DND-41 (cell line): ENCODE measurements around the gene FAM210B.
A peak's percentile ranks its signal among the peaks of the same experiment; 100 is the strongest.

Experiments used
- ATAC-seq: fragments of 200-7000 bp; cut with Tn5 transposase; 3 replicates; pipeline ENCODE4 v1.9.1; 2021; ENCODE audit warnings: low read depth; ENCODE audit not compliant: insufficient read depth
- DNase-seq: peaks from one replicate; pipeline ENCODE4 v3.0.0-alpha.2; 2020
- H2AFZ ChIP-seq: 2 replicates; pipeline ENCODE4 v1.6.0; 2012; ENCODE audit warnings: low read depth, low read length
- H3K27ac ChIP-seq: 2 replicates; pipeline ENCODE4 v1.5.1; 2012; ENCODE audit warnings: low read length, inconsistent platforms
- H3K27me3 ChIP-seq: fragments of 200-600 bp; sonication (generic); 2 replicates; pipeline ENCODE4 v1.6.0; 2012; ENCODE audit warnings: low read length, mild to moderate bottlenecking, inconsistent platforms; ENCODE audit not compliant: insufficient read depth, poor library complexity
- H3K36me3 ChIP-seq: 2 replicates; pipeline ENCODE4 v1.5.1; 2012; ENCODE audit warnings: low read length, inconsistent platforms; ENCODE audit not compliant: insufficient read depth
- H3K4me1 ChIP-seq: 2 replicates; pipeline ENCODE4 v1.5.1; 2012; ENCODE audit warnings: mild to moderate bottlenecking, low read length; ENCODE audit not compliant: insufficient read depth
- H3K4me2 ChIP-seq: 2 replicates; pipeline ENCODE4 v1.6.0; 2012; ENCODE audit warnings: mild to moderate bottlenecking, moderate library complexity, low read length, inconsistent platforms; ENCODE audit not compliant: insufficient read depth
- H3K4me3 ChIP-seq, 2 experiments: fragments of 200-600 bp in 1 of 2; shearing (Covaris generic) in 1 of 2; 2 replicates each; pipeline ENCODE4 v1.5.1; 2012 to 2016; ENCODE audit warnings: inconsistent platforms in 2 of 2, low read length in 2 of 2, mild to moderate bottlenecking in 2 of 2, low read depth in 1 of 2, moderate library complexity in 1 of 2
- H3K79me2 ChIP-seq: 2 replicates; pipeline ENCODE4 v1.6.0; 2012; ENCODE audit warnings: low read length, inconsistent platforms; ENCODE audit not compliant: insufficient read depth
- H3K9ac ChIP-seq: 2 replicates; pipeline ENCODE4 v1.6.0; 2012; ENCODE audit warnings: low read depth, mild to moderate bottlenecking, inconsistent platforms, low read length, moderate library complexity
- H3K9me3 ChIP-seq: 2 replicates; pipeline ENCODE4 v1.5.1; 2012; ENCODE audit warnings: low read length, moderate library complexity, mild to moderate bottlenecking, inconsistent platforms; ENCODE audit not compliant: insufficient read depth, severe bottlenecking
- H4K20me1 ChIP-seq: 2 replicates; pipeline ENCODE4 v1.6.0; 2012; ENCODE audit warnings: low read length; ENCODE audit not compliant: insufficient read depth
- CTCF ChIP-seq: IDR thresholded peaks from 2 replicates; pipeline ENCODE4 v1.5.1; 2012; ENCODE audit warnings: borderline replicate concordance, low read length, moderate library complexity, mild to moderate bottlenecking; ENCODE audit not compliant: poor library complexity, severe bottlenecking; ENCODE audit errors: extremely low read depth
- EZH2 ChIP-seq: IDR thresholded peaks from 3 replicates; pipeline ENCODE4 v1.6.1; 2012; ENCODE audit warnings: borderline replicate concordance, low read depth, mild to moderate bottlenecking, moderate library complexity, low read length, inconsistent platforms; ENCODE audit not compliant: severe bottlenecking

Gene FAM210B

GRCh38 chr20:56358070-56358469 lies 704 bp upstream of the FAM210B start:
- Histone ChIP-seq H3K36me3 (no peaks in the 10 kb centered on the region), H3K79me2 (no peaks in the 10 kb centered on the region), H3K9me3 (no peaks in the 10 kb centered on the region), H4K20me1 (no peaks in the 10 kb centered on the region; the same call in 1 of the 2 replicates), H3K4me1 (peaks cover 22% of the 10 kb centered on the region), H3K4me3 (peak overlapping the region in 1 of 2 experiments; percentile 66; a peak in 2 of 4 replicates), H3K27me3 (no peaks in the 10 kb centered on the region), H2AFZ (peak overlapping the region; percentile 69), H3K9ac (no peak overlapping the region), H3K4me2 (peak overlapping the region; percentile 91), H3K27ac (no peak overlapping the region)
- DNase-seq (no peak), ATAC-seq (no peak)
- no peak for TF ChIP-seq CTCF

- Histone ChIP-seq H3K36me3 (no peaks in the 10 kb centered on the region), H3K4me2 (peak overlapping the region; percentile 91), H2AFZ (peak overlapping the region; percentile 72), H3K4me3 (peak overlapping the region; percentile 55 to 66; a peak in 3 of 4 replicates), H3K27ac (no peak overlapping the region; the same call in 1 of the 2 replicates), H3K27me3 (no peaks in the 10 kb centered on the region), H3K9ac (peak overlapping the region; percentile 78), H3K79me2 (no peaks in the 10 kb centered on the region), H4K20me1 (no peaks in the 10 kb centered on the region; the same call in 1 of the 2 replicates), H3K9me3 (no peaks in the 10 kb centered on the region), H3K4me1 (peaks cover 22% of the 10 kb centered on the region)
- no peak for DNase-seq
- ATAC-seq: no peak
- TF ChIP-seq EZH2 (no peak), CTCF (no peak)
Observed at GRCh38 chr20:56359212-56360132, 698 bp downstream of the FAM210B start.

- peak overlapping the region; percentile 13; the same call in 1 of the 2 replicates for H2AFZ ChIP-seq
- no peaks in the 10 kb centered on the region; the same call in 1 of the 2 replicates for H4K20me1 ChIP-seq
- H3K4me3 ChIP-seq: no peak overlapping the region
- H3K4me1 ChIP-seq: peaks cover 22% of the 10 kb centered on the region
- no peaks in the 10 kb centered on the region for H3K27me3 ChIP-seq
- H3K36me3 ChIP-seq: no peaks in the 10 kb centered on the region
- H3K9me3 ChIP-seq: no peaks in the 10 kb centered on the region
- H3K9ac ChIP-seq: peak overlapping the region; percentile 78; the same call in 1 of the 2 replicates
- ATAC-seq: no peak
- no peak for DNase-seq
- H3K79me2 ChIP-seq: no peaks in the 10 kb centered on the region
- peak overlapping the region; percentile 91; the same call in 1 of the 2 replicates for H3K4me2 ChIP-seq
- no peak overlapping the region for H3K27ac ChIP-seq
- no peak for TF ChIP-seq CTCF
- no peak for TF ChIP-seq EZH2
Observed at GRCh38 chr20:56360133-56360907, 1.5 kb downstream of the FAM210B start.
